ENCODE results near the gene ESYT1. TPM values are rescaled to one million over a fixed set of nuclear protein-coding genes. Genes with fewer than 3 reads are reported as not detected.

Gene ESYT1
- polyA plus RNA-seq, 1 donor from 2014 or later: 19.6 TPM

- peaks cover 14% of the 10 kb centered on the region for H3K79me2 ChIP-seq (replicated peaks; ENCODE audit: insufficient read depth, low read length)
- no peaks in the 10 kb centered on the region for H4K20me1 ChIP-seq (ENCODE audit: insufficient read depth)
- H3K4me2 ChIP-seq (ENCODE audit: low read length): peak within 1 kb of the TSS; percentile 99
- peak within 1 kb of the TSS; percentile 94 for H2AFZ ChIP-seq (ENCODE audit: low read depth, low read length)
- H3F3A ChIP-seq (ENCODE audit: insufficient read depth, low read length, poor library complexity, severe bottlenecking): peaks cover 3% of the 10 kb centered on the region
- no peaks in the 10 kb centered on the region for H3K36me3 ChIP-seq (ENCODE audit: insufficient read depth, low read length)
- peak within 1 kb of the TSS; percentile 85 for H3K27ac ChIP-seq (ENCODE audit: low read length)
- no peaks in the 10 kb centered on the region for H3K9me3 ChIP-seq (ENCODE audit: low read length)
- peak; percentile 72 for TF ChIP-seq MXI1 (conservative IDR thresholded peaks at IDR 0.05; ENCODE audit: poor library complexity, severe bottlenecking)
- no peak for TF ChIP-seq RAD21 (conservative IDR thresholded peaks at IDR 0.05)
- peak; percentile 49 for TF ChIP-seq EP300 (conservative IDR thresholded peaks at IDR 0.05; ENCODE audit: poor library complexity, severe bottlenecking)
- no peak for TF ChIP-seq EZH2 (IDR thresholded peaks at IDR 0.05; ENCODE audit: borderline replicate concordance, insufficient read depth, low read length, poor library complexity, severe bottlenecking)
- TF ChIP-seq, protein P1, sequence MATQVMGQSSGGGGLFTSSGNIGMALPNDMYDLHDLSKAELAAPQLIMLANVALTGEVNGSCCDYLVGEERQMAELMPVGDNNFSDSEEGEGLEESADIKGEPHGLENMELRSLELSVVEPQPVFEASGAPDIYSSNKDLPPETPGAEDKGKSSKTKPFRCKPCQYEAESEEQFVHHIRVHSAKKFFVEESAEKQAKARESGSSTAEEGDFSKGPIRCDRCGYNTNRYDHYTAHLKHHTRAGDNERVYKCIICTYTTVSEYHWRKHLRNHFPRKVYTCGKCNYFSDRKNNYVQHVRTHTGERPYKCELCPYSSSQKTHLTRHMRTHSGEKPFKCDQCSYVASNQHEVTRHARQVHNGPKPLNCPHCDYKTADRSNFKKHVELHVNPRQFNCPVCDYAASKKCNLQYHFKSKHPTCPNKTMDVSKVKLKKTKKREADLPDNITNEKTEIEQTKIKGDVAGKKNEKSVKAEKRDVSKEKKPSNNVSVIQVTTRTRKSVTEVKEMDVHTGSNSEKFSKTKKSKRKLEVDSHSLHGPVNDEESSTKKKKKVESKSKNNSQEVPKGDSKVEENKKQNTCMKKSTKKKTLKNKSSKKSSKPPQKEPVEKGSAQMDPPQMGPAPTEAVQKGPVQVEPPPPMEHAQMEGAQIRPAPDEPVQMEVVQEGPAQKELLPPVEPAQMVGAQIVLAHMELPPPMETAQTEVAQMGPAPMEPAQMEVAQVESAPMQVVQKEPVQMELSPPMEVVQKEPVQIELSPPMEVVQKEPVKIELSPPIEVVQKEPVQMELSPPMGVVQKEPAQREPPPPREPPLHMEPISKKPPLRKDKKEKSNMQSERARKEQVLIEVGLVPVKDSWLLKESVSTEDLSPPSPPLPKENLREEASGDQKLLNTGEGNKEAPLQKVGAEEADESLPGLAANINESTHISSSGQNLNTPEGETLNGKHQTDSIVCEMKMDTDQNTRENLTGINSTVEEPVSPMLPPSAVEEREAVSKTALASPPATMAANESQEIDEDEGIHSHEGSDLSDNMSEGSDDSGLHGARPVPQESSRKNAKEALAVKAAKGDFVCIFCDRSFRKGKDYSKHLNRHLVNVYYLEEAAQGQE (IDR thresholded peaks at IDR 0.05; ENCODE audit: borderline replicate concordance): no peak
- TF ChIP-seq TAF1 (IDR thresholded peaks at IDR 0.05; ENCODE audit: low read depth): peak; percentile 44
- peak; percentile 94 for TF ChIP-seq POLR2AphosphoS5 (IDR thresholded peaks at IDR 0.05)
- TF ChIP-seq SMC3 (conservative IDR thresholded peaks at IDR 0.05; ENCODE audit: poor library complexity): peak; percentile 20
- no peak for TF ChIP-seq CTCF (IDR thresholded peaks at IDR 0.05; ENCODE audit: poor library complexity, severe bottlenecking)
- H3K27me3 ChIP-seq (ENCODE audit: insufficient read depth, low read depth, low read length): no peaks in the 10 kb centered on the region
- peak within 1 kb of the TSS; percentile 80 for H3K9ac ChIP-seq (ENCODE audit: low read length)
- H3K9me2 ChIP-seq (ENCODE audit: insufficient read depth, low read length): no peaks in the 10 kb centered on the region
- peak within 1 kb of the TSS; percentile 73 for H3K4me3 ChIP-seq (ENCODE audit: low read length)
Measured at GRCh38 chr12:56152132-56152755, 24.2 kb downstream of the ESYT1 start, which contains the start of gene MYL6B. MYL6B (plus strand) TSS chr12:56152587; CDS start chr12:56153919, 1,332 bp downstream.

DNA sequence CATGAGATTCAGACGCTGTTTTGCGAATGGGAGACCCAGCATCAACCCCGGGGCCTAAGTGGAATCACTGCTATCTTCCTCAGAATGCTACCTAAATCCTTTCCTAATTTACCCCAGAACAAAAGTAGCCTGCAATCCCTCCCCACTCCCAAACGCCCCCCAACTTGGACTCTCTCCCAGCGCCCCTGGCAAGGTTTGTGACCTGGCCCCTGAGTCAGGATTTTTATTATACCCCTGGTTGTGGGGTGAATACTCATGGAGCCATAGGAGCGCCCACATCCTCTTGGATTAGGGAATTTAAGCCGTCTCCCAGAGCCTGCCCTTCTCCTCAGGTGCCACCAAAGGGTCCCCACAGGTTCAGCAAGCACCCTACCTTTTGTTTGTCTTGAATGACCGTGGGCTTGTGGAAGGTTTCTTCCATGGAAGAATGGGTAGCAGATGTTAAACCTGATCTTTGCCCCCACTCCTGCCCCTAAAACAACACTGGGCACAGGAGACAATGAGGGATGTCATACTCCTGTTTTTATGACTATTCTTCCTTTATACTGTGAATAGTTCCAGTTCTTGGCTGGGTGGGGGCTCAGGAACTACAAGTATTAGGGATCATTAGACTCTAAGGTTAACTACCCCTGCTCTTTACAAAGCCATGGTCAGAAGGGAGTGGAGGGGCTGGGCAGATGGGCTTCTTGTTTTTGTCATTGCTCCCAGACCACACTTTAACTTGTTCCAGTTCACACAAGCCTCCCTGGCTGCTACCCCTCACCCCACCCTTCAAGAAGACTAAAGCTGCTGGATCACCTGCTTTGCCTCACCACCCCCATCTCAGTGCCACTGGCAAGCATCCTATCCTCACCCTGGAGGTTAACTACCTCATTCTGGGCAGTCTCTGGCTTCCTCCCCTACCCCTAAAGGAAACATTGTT is 24.9 kb downstream of the ESYT1 start:
- Histone ChIP-seq H2AFZ (ENCODE audit: low read depth, low read length) (peak overlapping the region; percentile 36), H3K4me2 (ENCODE audit: low read length) (peak overlapping the region; percentile 99), H3K79me2 (replicated peaks; ENCODE audit: insufficient read depth, low read length) (peaks cover 14% of the 10 kb centered on the region), H3K4me3 (ENCODE audit: low read length) (peak overlapping the region; percentile 73), H3K36me3 (ENCODE audit: insufficient read depth, low read length) (no peaks in the 10 kb centered on the region), H3K9me3 (ENCODE audit: low read length) (no peaks in the 10 kb centered on the region), H3K27me3 (ENCODE audit: insufficient read depth, low read depth, low read length) (no peaks in the 10 kb centered on the region), H4K20me1 (ENCODE audit: insufficient read depth) (no peaks in the 10 kb centered on the region), H3K9me2 (ENCODE audit: insufficient read depth, low read length) (no peaks in the 10 kb centered on the region), H3K27ac (ENCODE audit: low read length) (peak overlapping the region; percentile 85), H3K9ac (ENCODE audit: low read length) (peak overlapping the region; percentile 80), H3F3A (ENCODE audit: insufficient read depth, low read length, poor library complexity, severe bottlenecking) (peaks cover 3% of the 10 kb centered on the region)
- no peak for TF ChIP-seq MXI1 (conservative IDR thresholded peaks at IDR 0.05; ENCODE audit: poor library complexity, severe bottlenecking)
- no peak for TF ChIP-seq EP300 (conservative IDR thresholded peaks at IDR 0.05; ENCODE audit: poor library complexity, severe bottlenecking)
- TF ChIP-seq RAD21 (conservative IDR thresholded peaks at IDR 0.05): no peak
- TF ChIP-seq SMC3 (conservative IDR thresholded peaks at IDR 0.05; ENCODE audit: poor library complexity): no peak
- TF ChIP-seq, protein P1 (IDR thresholded peaks at IDR 0.05; ENCODE audit: borderline replicate concordance): no peak
- TF ChIP-seq EZH2 (IDR thresholded peaks at IDR 0.05; ENCODE audit: borderline replicate concordance, insufficient read depth, low read length, poor library complexity, severe bottlenecking): no peak
- TF ChIP-seq POLR2AphosphoS5 (IDR thresholded peaks at IDR 0.05): no peak
- no peak for TF ChIP-seq CTCF (IDR thresholded peaks at IDR 0.05; ENCODE audit: poor library complexity, severe bottlenecking)
